CD4-positive, alpha-beta memory T cell (primary cell): Measurements from ENCODE around the gene ARL17B. TPM values are rescaled to one million over a fixed set of nuclear protein-coding genes. Genes with fewer than 3 reads are reported as not detected.
"Not testable (repeated sequence)": the region's sequence is repeated elsewhere in the genome, so short reads cannot be mapped to it uniquely, and the experiment has no call there.

Source experiments
- CTCF ChIA-PET: fragments of 350-600 bp; sonication (Branson Sonifier 250); formaldehyde crosslinking; loops from one replicate; lab custom pipeline; 2021; ENCODE audit warnings: inconsistent platforms; ENCODE audit not compliant: partially characterized antibody; lab: Charles Lee
- POLR2A ChIA-PET: fragments of 350-600 bp; sonication (Branson Sonifier 250); formaldehyde crosslinking; loops from one replicate; lab custom pipeline; 2021; ENCODE audit not compliant: partially characterized antibody; lab: Charles Lee
- DNase-seq, 5 donors: peaks; one replicate each; pipeline versions ENCODE4 v3.0.0 to v3.0.0-alpha.2; 2020 to 2022; ENCODE audit warnings: mixed read lengths in 1 of 5
- H3K27ac ChIP-seq: one replicate; pipeline ENCODE4 v1.7.0; 2013; ENCODE audit warnings: low read depth, low read length
- H3K27me3 ChIP-seq: 2 replicates; pipeline ENCODE4 v1.7.0; 2013; ENCODE audit warnings: mild to moderate bottlenecking, low read length, moderate library complexity; ENCODE audit not compliant: insufficient read depth
- H3K36me3 ChIP-seq: 2 replicates; pipeline ENCODE4 v1.7.0; 2013; ENCODE audit warnings: mild to moderate bottlenecking, low read length, moderate library complexity; ENCODE audit not compliant: insufficient read depth
- H3K4me1 ChIP-seq: 2 replicates; pipeline ENCODE4 v1.7.0; 2013; ENCODE audit warnings: mild to moderate bottlenecking, low read length, moderate library complexity; ENCODE audit not compliant: insufficient read depth
- H3K4me3 ChIP-seq, 2 donors: one replicate each; pipeline ENCODE4 v1.7.0; 2013; ENCODE audit warnings: low read length in 2 of 2, mild to moderate bottlenecking in 1 of 2
- H3K9me3 ChIP-seq, 2 donors: one replicate each; pipeline ENCODE4 v1.7.0; 2013; ENCODE audit warnings: low read length in 2 of 2, control low read depth in 1 of 2; ENCODE audit not compliant: control insufficient read depth in 1 of 2
- H3K27ac Mint-ChIP-seq, 7 donors: one replicate each; pipeline ENCODE4 v1.8.0; 2020 to 2021; ENCODE audit warnings: mixed read lengths in 7 of 7, mild to moderate bottlenecking in 6 of 7, inconsistent platforms in 3 of 7, moderate library complexity in 3 of 7
- H3K27me3 Mint-ChIP-seq, 2 donors: one replicate each; pipeline ENCODE4 v1.8.0; 2020 to 2021; ENCODE audit warnings: mixed read lengths in 2 of 2
- H3K36me3 Mint-ChIP-seq, 2 donors: one replicate each; pipeline ENCODE4 v1.8.0; 2020 to 2021; ENCODE audit warnings: mixed read lengths in 2 of 2, inconsistent platforms in 1 of 2, mild to moderate bottlenecking in 1 of 2
- H3K4me1 Mint-ChIP-seq, 4 donors: one replicate each; pipeline ENCODE4 v1.8.0; 2020 to 2021; ENCODE audit warnings: mixed read lengths in 4 of 4, mild to moderate bottlenecking in 1 of 4
- H3K4me3 Mint-ChIP-seq, 8 donors: one replicate each; pipeline ENCODE4 v1.8.0; 2020 to 2021; ENCODE audit warnings: mixed read lengths in 8 of 8, mild to moderate bottlenecking in 7 of 8, moderate library complexity in 6 of 8, inconsistent platforms in 3 of 8
- H3K9me3 Mint-ChIP-seq, 8 donors: one replicate each; pipeline ENCODE4 v1.8.0; 2020 to 2021; ENCODE audit warnings: mixed read lengths in 8 of 8, mild to moderate bottlenecking in 5 of 8, inconsistent platforms in 3 of 8, moderate library complexity in 1 of 8
- intact Hi-C: fragments of 100-400 bp; cut with micrococcal nuclease; formaldehyde crosslinking; loops from one replicate; pipeline ENCODE4 v1.15.1; 2023
- polyA plus RNA-seq, 2 donors: library from polyadenylated mRNA; unstranded; fragments of 300-500 nt; fragmentation: Illumina TruSeq; gene quantifications; one replicate each; pipeline ENCODE4 v1.2.3, GENCODE V29; 2021
- total RNA-seq, 2 experiments: library from RNA; stranded (reverse); gene quantifications; one replicate each; pipeline ENCODE4 v1.2.3, GENCODE V29; 2021

ARL17B gene
- total RNA-seq, result 10 to 100 TPM; 39.0 to 40.2 TPM
- 10 to 100 TPM; 31.6 to 35.9 TPM for polyA plus RNA-seq

GRCh38 chr17:46361755-46362154, at the start of gene ARL17B:
ARL17B (minus strand) TSS chr17:46361766; CDS start chr17:46358397, 3,369 bp downstream.
- peak; percentile 89 to 99 (median 91) for DNase-seq
- CTCF ChIA-PET, H3K27me3 ChIP-seq, H3K9me3 ChIP-seq, H3K36me3 ChIP-seq, H3K27me3 Mint-ChIP-seq, H3K4me3 ChIP-seq, H3K4me1 ChIP-seq, POLR2A ChIA-PET, H3K27ac ChIP-seq, intact Hi-C loops, H3K9me3 Mint-ChIP-seq, H3K4me1 Mint-ChIP-seq, H3K36me3 Mint-ChIP-seq, H3K27ac Mint-ChIP-seq: not testable (repeated sequence)
- peak within 1 kb of the TSS in 2 of 8 donors; percentile 49 to 62 for H3K4me3 Mint-ChIP-seq

- H3K9me3 ChIP-seq, H3K27ac Mint-ChIP-seq, H3K27me3 ChIP-seq, CTCF ChIA-PET, H3K36me3 Mint-ChIP-seq, H3K9me3 Mint-ChIP-seq, H3K4me1 ChIP-seq, H3K4me3 Mint-ChIP-seq, POLR2A ChIA-PET, H3K27ac ChIP-seq, DNase-seq, intact Hi-C loops, H3K27me3 Mint-ChIP-seq, H3K36me3 ChIP-seq, H3K4me1 Mint-ChIP-seq, H3K4me3 ChIP-seq: not testable (repeated sequence)
These were observed 48.3 kb upstream of the ARL17B start for GRCh38 chr17:46409864-46410263.

- H3K27me3 ChIP-seq, H3K27ac ChIP-seq, H3K36me3 Mint-ChIP-seq, H3K4me3 ChIP-seq, CTCF ChIA-PET, H3K27ac Mint-ChIP-seq, H3K9me3 ChIP-seq, H3K36me3 ChIP-seq, H3K4me1 ChIP-seq, H3K4me1 Mint-ChIP-seq, POLR2A ChIA-PET, H3K9me3 Mint-ChIP-seq, intact Hi-C loops, DNase-seq, H3K4me3 Mint-ChIP-seq, H3K27me3 Mint-ChIP-seq: not testable (repeated sequence)
These were observed 45.6 kb upstream of the ARL17B start for GRCh38 chr17:46407155-46407554.

GRCh38 chr17:46401033-46401787, 39.6 kb upstream of the ARL17B start:
- H3K27ac Mint-ChIP-seq, intact Hi-C loops, H3K27me3 Mint-ChIP-seq, CTCF ChIA-PET, DNase-seq, H3K27me3 ChIP-seq, H3K36me3 Mint-ChIP-seq, H3K4me3 Mint-ChIP-seq, H3K9me3 Mint-ChIP-seq, H3K4me3 ChIP-seq, H3K36me3 ChIP-seq, H3K27ac ChIP-seq, H3K4me1 Mint-ChIP-seq, H3K4me1 ChIP-seq, POLR2A ChIA-PET, H3K9me3 ChIP-seq: not testable (repeated sequence)

GRCh38 chr17:46400543-46400942, 39.0 kb upstream of the ARL17B start:
- H3K36me3 ChIP-seq, H3K4me1 Mint-ChIP-seq, H3K4me3 ChIP-seq, H3K27me3 Mint-ChIP-seq, H3K27me3 ChIP-seq, H3K27ac Mint-ChIP-seq, H3K36me3 Mint-ChIP-seq, POLR2A ChIA-PET, H3K9me3 Mint-ChIP-seq, H3K9me3 ChIP-seq, H3K4me1 ChIP-seq, H3K4me3 Mint-ChIP-seq, DNase-seq, CTCF ChIA-PET, intact Hi-C loops, H3K27ac ChIP-seq: not testable (repeated sequence)

GRCh38 chr17:46399993-46400392, 38.4 kb upstream of the ARL17B start:
- H3K4me1 Mint-ChIP-seq, H3K36me3 ChIP-seq, H3K4me3 ChIP-seq, H3K27ac Mint-ChIP-seq, H3K27me3 ChIP-seq, intact Hi-C loops, H3K27ac ChIP-seq, H3K36me3 Mint-ChIP-seq, H3K9me3 Mint-ChIP-seq, DNase-seq, H3K4me3 Mint-ChIP-seq, POLR2A ChIA-PET, H3K9me3 ChIP-seq, H3K4me1 ChIP-seq, CTCF ChIA-PET, H3K27me3 Mint-ChIP-seq: not testable (repeated sequence)

- H3K9me3 ChIP-seq, H3K36me3 Mint-ChIP-seq, POLR2A ChIA-PET: not testable (repeated sequence)
These were observed 34.7 kb upstream of the ARL17B start for GRCh38 chr17:46396292-46396691.

GRCh38 chr17:46393702-46394101, 32.1 kb upstream of the ARL17B start:
- intact Hi-C loops, H3K4me3 ChIP-seq, CTCF ChIA-PET, H3K27me3 Mint-ChIP-seq, H3K27me3 ChIP-seq, H3K9me3 ChIP-seq, POLR2A ChIA-PET, H3K27ac ChIP-seq, H3K27ac Mint-ChIP-seq, H3K36me3 ChIP-seq, H3K4me3 Mint-ChIP-seq, H3K36me3 Mint-ChIP-seq, H3K4me1 Mint-ChIP-seq, DNase-seq, H3K4me1 ChIP-seq, H3K9me3 Mint-ChIP-seq: not testable (repeated sequence)

More at GRCh38 chr17:46396292-46396691, 34.7 kb upstream of the ARL17B start:
- CTCF ChIA-PET, H3K27ac Mint-ChIP-seq, H3K4me1 Mint-ChIP-seq, H3K4me3 Mint-ChIP-seq, H3K4me3 ChIP-seq, H3K27ac ChIP-seq, H3K36me3 ChIP-seq, H3K27me3 Mint-ChIP-seq, DNase-seq, H3K27me3 ChIP-seq, H3K9me3 Mint-ChIP-seq, H3K4me1 ChIP-seq, intact Hi-C loops: not testable (repeated sequence)
